Keratinocyte (primary cell): ENCODE measurements around the gene PIH1D1. TPM values are rescaled to one million over a fixed set of nuclear protein-coding genes. Genes with fewer than 3 reads are reported as not detected.

ENCODE experiments used
- DNase-seq: peaks from one replicate; pipeline ENCODE4 v3.0.0-alpha.2; 2011; ENCODE audit warnings: low read depth, missing footprints, low spot score
- FAIRE-seq: peaks from 2 replicates; lab custom pipeline; 2011; peaks lifted over from hg19 to GRCh38; lab: Jason Lieb, UNC
- H2AFZ ChIP-seq: 2 replicates; pipeline ENCODE4 v1.6.0; 2012; ENCODE audit warnings: low read length, control low read depth, inconsistent platforms; ENCODE audit not compliant: control insufficient read depth
- H3K27ac ChIP-seq: 2 replicates; pipeline ENCODE4 v1.5.1; 2011; ENCODE audit warnings: low read length; ENCODE audit not compliant: control insufficient read depth, insufficient read depth
- H3K27me3 ChIP-seq: 3 replicates; pipeline ENCODE4 v1.6.0; 2011; ENCODE audit warnings: low read length; ENCODE audit not compliant: control insufficient read depth, insufficient read depth; ENCODE audit errors: extremely low read depth
- H3K36me3 ChIP-seq, 2 experiments: 2 replicates in 1 of 2; 3 replicates in 1 of 2; pipeline ENCODE4 v1.5.1; 2011; ENCODE audit warnings: low read length in 2 of 2, mild to moderate bottlenecking in 1 of 2; ENCODE audit not compliant: control insufficient read depth in 2 of 2, insufficient read depth in 2 of 2; ENCODE audit errors: extremely low read depth in 1 of 2
- H3K4me1 ChIP-seq: 3 replicates; pipeline ENCODE4 v1.5.1; 2011; ENCODE audit warnings: low read length; ENCODE audit not compliant: control insufficient read depth, insufficient read depth; ENCODE audit errors: extremely low read depth
- H3K4me2 ChIP-seq: 3 replicates; pipeline ENCODE4 v1.6.0; 2011; ENCODE audit warnings: low read depth, low read length; ENCODE audit not compliant: control insufficient read depth, insufficient read depth; ENCODE audit errors: extremely low read depth
- H3K4me3 ChIP-seq, 3 experiments: fragments of 200-600 bp in 1 of 3; sonication (generic) in 1 of 3; 2 replicates in 2 of 3; 3 replicates in 1 of 3; pipeline ENCODE4 v1.5.1; 2011 to 2016; ENCODE audit warnings: low read length in 3 of 3, mild to moderate bottlenecking in 3 of 3, control low read depth in 2 of 3, inconsistent platforms in 1 of 3, low read depth in 1 of 3, mixed read lengths in 1 of 3, mixed run types in 1 of 3, moderate library complexity in 1 of 3; ENCODE audit not compliant: control insufficient read depth in 2 of 3, insufficient read depth in 2 of 3; ENCODE audit errors: extremely low read depth in 1 of 3
- H3K79me2 ChIP-seq: 2 replicates; pipeline ENCODE4 v1.6.0; 2012; ENCODE audit warnings: low read length; ENCODE audit not compliant: control insufficient read depth, insufficient read depth
- H3K9ac ChIP-seq: 3 replicates; pipeline ENCODE4 v1.6.0; 2011; ENCODE audit warnings: low read length; ENCODE audit not compliant: control insufficient read depth, insufficient read depth; ENCODE audit errors: extremely low read depth
- H3K9me1 ChIP-seq: 3 replicates; pipeline ENCODE4 v1.6.0; 2011; ENCODE audit warnings: low read length; ENCODE audit not compliant: control insufficient read depth, insufficient read depth; ENCODE audit errors: extremely low read depth
- H3K9me3 ChIP-seq: 2 replicates; pipeline ENCODE4 v1.5.1; 2012; ENCODE audit warnings: low read depth, low read length; ENCODE audit not compliant: control insufficient read depth
- H4K20me1 ChIP-seq: 3 replicates; pipeline ENCODE4 v1.6.0; 2011; ENCODE audit warnings: low read length; ENCODE audit not compliant: control insufficient read depth, insufficient read depth; ENCODE audit errors: extremely low read depth
- EZH2 ChIP-seq: IDR thresholded peaks from one replicate; pipeline ENCODE4 v1.6.1; 2012; ENCODE audit warnings: inconsistent platforms, mild to moderate bottlenecking, low read length, moderate library complexity
- dilution Hi-C: fragments of 300-500 bp; cut with MboI; formaldehyde crosslinking; loops from one replicate; pipeline ENCODE4 v1.7.0; 2020; ENCODE audit warnings: low sequenced_read_pairs; ENCODE audit not compliant: extremely low pct_ligation_motif_present
- polyA plus RNA-seq, 5 experiments: library from polyadenylated mRNA; depleted of rRNA in 3 of 5; stranded (reverse) in 3 of 5; stranded (forward) in 1 of 5; unstranded in 1 of 5; fragments of >200 nt; gene quantifications; 1 replicate in 1 of 5; 2 replicates in 3 of 5; 3 replicates in 1 of 5; pipeline versions ENCODE4 v1.2.1 to v1.2.3, GENCODE V29; 2011 to 2012; ENCODE audit warnings: missing spikeins in 2 of 5, low read depth in 1 of 5, low replicate concordance in 1 of 5
- TF ChIP-seq, protein P1 (sequence below), 3 experiments: IDR thresholded peaks in 1 of 3; conservative IDR thresholded peaks in 1 of 3; optimal IDR thresholded peaks in 1 of 3; 2 replicates in 2 of 3; 3 replicates in 1 of 3; pipeline versions ENCODE3 to v1.5.1; 2011; ENCODE audit warnings: low read length in 3 of 3, mild to moderate bottlenecking in 3 of 3, moderate library complexity in 2 of 3, control low read depth in 1 of 3, inconsistent platforms in 1 of 3; ENCODE audit not compliant: insufficient read depth in 2 of 3; ENCODE audit errors: extremely low read depth in 1 of 3

Gene PIH1D1
- polyA plus RNA-seq, 1 donor (not counting 4 experiments of a cell fraction or from before 2014, with no cell fraction given): 37.8 TPM

- Histone ChIP-seq H2AFZ (no peak overlapping the region), H3K9me1 (no peaks in the 10 kb centered on the region), H3K4me1 (peaks cover 9% of the 10 kb centered on the region), H3K79me2 (peaks cover 37% of the 10 kb centered on the region), H4K20me1 (peaks cover 25% of the 10 kb centered on the region), H3K9me3 (no peaks in the 10 kb centered on the region), H3K36me3 (peaks cover 26 to 48% of the 10 kb centered on the region in 2 experiments), H3K4me3 (peak overlapping the region; percentile 90 to 100 (median 95)), H3K9ac (peak overlapping the region; percentile 100), H3K27me3 (no peaks in the 10 kb centered on the region), H3K27ac (peak overlapping the region; percentile 99), H3K4me2 (peak overlapping the region; percentile 86)
- DNase-seq (no peak), FAIRE-seq (no peak)
- no peak for TF ChIP-seq EZH2
- TF ChIP-seq, protein P1, sequence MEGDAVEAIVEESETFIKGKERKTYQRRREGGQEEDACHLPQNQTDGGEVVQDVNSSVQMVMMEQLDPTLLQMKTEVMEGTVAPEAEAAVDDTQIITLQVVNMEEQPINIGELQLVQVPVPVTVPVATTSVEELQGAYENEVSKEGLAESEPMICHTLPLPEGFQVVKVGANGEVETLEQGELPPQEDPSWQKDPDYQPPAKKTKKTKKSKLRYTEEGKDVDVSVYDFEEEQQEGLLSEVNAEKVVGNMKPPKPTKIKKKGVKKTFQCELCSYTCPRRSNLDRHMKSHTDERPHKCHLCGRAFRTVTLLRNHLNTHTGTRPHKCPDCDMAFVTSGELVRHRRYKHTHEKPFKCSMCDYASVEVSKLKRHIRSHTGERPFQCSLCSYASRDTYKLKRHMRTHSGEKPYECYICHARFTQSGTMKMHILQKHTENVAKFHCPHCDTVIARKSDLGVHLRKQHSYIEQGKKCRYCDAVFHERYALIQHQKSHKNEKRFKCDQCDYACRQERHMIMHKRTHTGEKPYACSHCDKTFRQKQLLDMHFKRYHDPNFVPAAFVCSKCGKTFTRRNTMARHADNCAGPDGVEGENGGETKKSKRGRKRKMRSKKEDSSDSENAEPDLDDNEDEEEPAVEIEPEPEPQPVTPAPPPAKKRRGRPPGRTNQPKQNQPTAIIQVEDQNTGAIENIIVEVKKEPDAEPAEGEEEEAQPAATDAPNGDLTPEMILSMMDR (optimal IDR thresholded peaks at IDR 0.05 in 1 of 3, IDR thresholded peaks at IDR 0.05 in 1 of 3, conservative IDR thresholded peaks at IDR 0.05 in 1 of 3; ENCODE audit: extremely low read depth in 1 of 3, insufficient read depth in 2 of 3, low read length in 3 of 3): no peak
- dilution Hi-C loops: no loop called here
These were observed 38.1 kb upstream of the PIH1D1 start for GRCh38 chr19:49489601-49490167.

DNA sequence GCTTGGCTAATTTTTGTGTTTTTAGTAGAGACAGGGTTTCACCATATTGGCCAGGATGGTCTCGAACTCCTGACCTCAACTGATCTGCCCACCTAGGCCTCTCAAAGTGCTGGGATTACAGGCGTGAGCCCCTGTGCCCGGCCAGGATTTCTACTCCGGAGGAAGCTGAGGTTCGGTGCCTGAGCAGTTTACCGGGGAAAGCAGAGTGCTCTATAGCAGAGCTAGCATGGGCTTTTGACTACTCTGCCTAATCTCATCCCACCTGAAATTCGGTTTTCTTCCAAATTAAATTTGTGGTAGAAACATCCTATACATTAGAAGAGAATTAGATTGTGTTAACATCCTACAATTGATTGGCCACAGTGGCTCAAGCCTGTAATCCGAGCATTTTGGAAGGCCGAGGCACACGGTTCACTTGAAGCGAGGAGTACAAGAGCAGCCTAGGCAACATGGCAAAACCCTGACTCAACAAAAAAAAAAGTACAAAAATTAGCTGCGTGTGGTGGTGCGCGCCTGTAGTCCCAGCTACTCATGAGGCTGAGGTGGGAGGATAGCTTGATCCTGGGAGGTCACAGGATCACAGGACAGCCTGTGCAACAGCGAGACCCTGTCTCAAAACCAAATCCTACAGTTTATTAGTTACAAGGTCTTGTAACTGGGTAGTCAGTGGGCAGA lies 37.4 kb upstream of the PIH1D1 start:
- no peak for DNase-seq
- FAIRE-seq: no peak
- Histone ChIP-seq H3K4me1 (peaks cover 9% of the 10 kb centered on the region), H3K9me3 (no peaks in the 10 kb centered on the region), H3K36me3 (peaks cover 26 to 48% of the 10 kb centered on the region in 2 experiments), H3K4me3 (peak overlapping the region; percentile 90 to 100 (median 95)), H3K27me3 (no peaks in the 10 kb centered on the region), H2AFZ (no peak overlapping the region), H3K9me1 (no peaks in the 10 kb centered on the region), H3K27ac (peak overlapping the region; percentile 99), H3K4me2 (peak overlapping the region; percentile 86), H3K9ac (peak overlapping the region; percentile 100), H4K20me1 (peaks cover 25% of the 10 kb centered on the region), H3K79me2 (peaks cover 37% of the 10 kb centered on the region)
- dilution Hi-C loops: no loop called here
- no peak for TF ChIP-seq EZH2
- TF ChIP-seq, protein P1 (optimal IDR thresholded peaks at IDR 0.05 in 1 of 3, IDR thresholded peaks at IDR 0.05 in 1 of 3, conservative IDR thresholded peaks at IDR 0.05 in 1 of 3; ENCODE audit: extremely low read depth in 1 of 3, insufficient read depth in 2 of 3, low read length in 3 of 3): no peak
